HepG2 (cell line): ENCODE data around the gene SPRYD4. TPM values are rescaled to one million over a fixed set of nuclear protein-coding genes. Genes with fewer than 3 reads are reported as not detected.

ENCODE experiments used
- DR1 ChIP-seq: sonication (generic); formaldehyde crosslinking; IDR thresholded peaks from 2 replicates; pipeline ENCODE4 v1.8.0; 2021; ENCODE audit warnings: mild to moderate bottlenecking, missing genetic modification reagents, inconsistent platforms
- KLF15 ChIP-seq: sonication (generic); formaldehyde crosslinking; IDR thresholded peaks from 2 replicates; pipeline ENCODE4 v1.8.1; 2023; ENCODE audit warnings: borderline replicate concordance, mild to moderate bottlenecking, inconsistent platforms, missing genetic modification reagents, mixed read lengths
- MAZ ChIP-seq, 2 experiments: sonication (generic) in 1 of 2; formaldehyde crosslinking in 1 of 2; IDR thresholded peaks; 2 replicates each; pipeline versions ENCODE4 v1.5.0 to v1.6.1; 2012 to 2020; ENCODE audit warnings: low read depth in 2 of 2, mild to moderate bottlenecking in 2 of 2, borderline replicate concordance in 1 of 2, improper control_type of control experiment in 1 of 2, low read length in 1 of 2, missing genetic modification reagents in 1 of 2, moderate library complexity in 1 of 2
- MTF2 ChIP-seq: sonication (generic); formaldehyde crosslinking; IDR thresholded peaks from 2 replicates; pipeline ENCODE4 v1.5.0; 2020; ENCODE audit warnings: missing genetic modification reagents, borderline replicate concordance
- NFATC3 ChIP-seq: sonication (generic); formaldehyde crosslinking; IDR thresholded peaks from 2 replicates; pipeline ENCODE4 v1.5.1; 2020; ENCODE audit warnings: mild to moderate bottlenecking, missing genetic modification reagents
- SMYD3 ChIP-seq: sonication (generic); formaldehyde crosslinking; IDR thresholded peaks from 2 replicates; pipeline ENCODE4 v1.8.1; 2023; ENCODE audit warnings: mild to moderate bottlenecking, missing genetic modification reagents
- SRSF1 ChIP-seq: fragments of 200-400 bp; formaldehyde crosslinking; optimal IDR thresholded peaks from 2 replicates; pipeline ENCODE3; 2017; ENCODE audit warnings: mild to moderate bottlenecking, low read depth, low read length, moderate library complexity
- TAF15 ChIP-seq: fragments of 200-400 bp; formaldehyde crosslinking; IDR thresholded peaks from one replicate; pipeline ENCODE4 v1.6.1; 2018; ENCODE audit warnings: mild to moderate bottlenecking, low read depth, low read length; ENCODE audit not compliant: poor library complexity, severe bottlenecking
- TCF7 ChIP-seq: sonication (generic); IDR thresholded peaks from 2 replicates; pipeline ENCODE4 v1.6.1; 2016; ENCODE audit warnings: antibody characterized with exemption, low read depth
- YEATS2 ChIP-seq: sonication (generic); formaldehyde crosslinking; IDR thresholded peaks from 2 replicates; pipeline ENCODE4 v1.4.0; 2020; ENCODE audit warnings: missing genetic modification reagents, borderline replicate concordance
- polyA plus RNA-seq, 8 experiments: library from polyadenylated mRNA; depleted of rRNA in 3 of 8; stranded (reverse) in 7 of 8; unstranded in 1 of 8; fragments of >200 nt; fragmentation: Illumina TruSeq in 4 of 8; extraction: Trizol in 4 of 8; gene quantifications; 2 replicates each; pipeline versions ENCODE4 v1.2.1 to v1.2.3, GENCODE V29; 2011 to 2016; ENCODE audit warnings: low read depth in 4 of 8, missing spikeins in 1 of 8, mixed read lengths in 1 of 8; ENCODE audit not compliant: insufficient read depth in 1 of 8
- total RNA-seq, 5 experiments: library from RNA; depleted of rRNA; stranded (reverse); fragments of >200 nt; fragmentation: Illumina TruSeq; extraction: Trizol; gene quantifications; 2 replicates each; pipeline ENCODE4 v1.2.3, GENCODE V29; 2016; ENCODE audit warnings: low read depth in 1 of 5
- TF ChIP-seq, protein P1 (sequence below): sonication (generic); formaldehyde crosslinking; IDR thresholded peaks from 2 replicates; pipeline ENCODE4 v1.4.0; 2020; ENCODE audit warnings: mild to moderate bottlenecking, missing genetic modification reagents, borderline replicate concordance
- TF ChIP-seq, protein P2 (sequence below): sonication (generic); formaldehyde crosslinking; conservative IDR thresholded peaks from 2 replicates; pipeline ENCODE4 v1.4.0; 2020; ENCODE audit warnings: missing genetic modification reagents
- TF ChIP-seq, protein P3 (sequence below): sonication (generic); formaldehyde crosslinking; IDR thresholded peaks from 2 replicates; pipeline ENCODE4 v1.8.0; 2022; ENCODE audit warnings: mild to moderate bottlenecking, missing genetic modification reagents; ENCODE audit not compliant: insufficient replicate concordance
- TF ChIP-seq, protein P4 (sequence below), 2 experiments: sonication (generic) in 1 of 2; formaldehyde crosslinking in 1 of 2; IDR thresholded peaks; 2 replicates each; pipeline versions ENCODE4 v1.4.0 to v1.6.1; 2016 to 2020; ENCODE audit warnings: borderline replicate concordance in 1 of 2, low read depth in 1 of 2, mild to moderate bottlenecking in 1 of 2, missing genetic modification reagents in 1 of 2

The SPRYD4 gene
- total and polyA plus RNA-seq, 2 of the 13 experiments (the other 11 are each of a cell fraction or from before 2014, with no cell fraction given) = 3.9 to 4.5 TPM

DNA sequence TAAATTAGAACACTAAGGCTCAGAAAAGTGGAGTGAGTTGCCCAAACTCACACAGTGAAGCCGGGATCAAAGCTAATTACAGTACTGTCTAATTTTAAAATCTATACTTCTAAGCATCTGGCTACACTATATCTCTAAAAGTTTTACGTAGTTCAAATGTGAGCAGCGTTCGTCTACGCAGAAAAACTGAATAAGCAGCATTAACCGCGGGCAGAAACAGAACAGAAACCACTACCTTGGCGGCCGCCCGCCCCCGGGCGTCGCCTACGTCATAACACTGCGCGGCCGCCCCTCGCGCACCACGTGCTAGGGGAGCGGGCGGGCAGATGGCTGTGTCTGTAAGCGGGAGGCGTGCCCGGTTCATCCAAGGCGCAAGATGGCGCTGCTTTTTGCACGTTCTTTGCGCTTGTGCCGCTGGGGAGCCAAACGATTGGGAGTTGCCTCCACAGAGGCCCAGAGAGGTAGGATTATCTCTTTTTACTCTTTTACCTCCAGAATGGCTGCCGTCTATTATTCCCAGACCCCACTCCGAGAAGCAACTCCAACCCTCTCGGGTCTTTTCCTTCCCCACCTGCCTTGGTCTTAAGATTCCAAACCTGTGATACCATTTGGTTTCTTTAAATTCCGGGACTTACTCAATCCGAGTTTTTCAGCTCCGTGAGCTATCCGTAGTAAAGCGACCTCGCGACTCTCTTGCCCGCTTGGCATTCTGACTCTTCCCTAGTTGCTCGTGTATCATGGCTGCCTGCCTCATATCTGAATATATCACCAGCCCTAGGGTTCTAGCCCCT is at the start of gene SPRYD4 (continued):
- TF ChIP-seq, protein P1, sequence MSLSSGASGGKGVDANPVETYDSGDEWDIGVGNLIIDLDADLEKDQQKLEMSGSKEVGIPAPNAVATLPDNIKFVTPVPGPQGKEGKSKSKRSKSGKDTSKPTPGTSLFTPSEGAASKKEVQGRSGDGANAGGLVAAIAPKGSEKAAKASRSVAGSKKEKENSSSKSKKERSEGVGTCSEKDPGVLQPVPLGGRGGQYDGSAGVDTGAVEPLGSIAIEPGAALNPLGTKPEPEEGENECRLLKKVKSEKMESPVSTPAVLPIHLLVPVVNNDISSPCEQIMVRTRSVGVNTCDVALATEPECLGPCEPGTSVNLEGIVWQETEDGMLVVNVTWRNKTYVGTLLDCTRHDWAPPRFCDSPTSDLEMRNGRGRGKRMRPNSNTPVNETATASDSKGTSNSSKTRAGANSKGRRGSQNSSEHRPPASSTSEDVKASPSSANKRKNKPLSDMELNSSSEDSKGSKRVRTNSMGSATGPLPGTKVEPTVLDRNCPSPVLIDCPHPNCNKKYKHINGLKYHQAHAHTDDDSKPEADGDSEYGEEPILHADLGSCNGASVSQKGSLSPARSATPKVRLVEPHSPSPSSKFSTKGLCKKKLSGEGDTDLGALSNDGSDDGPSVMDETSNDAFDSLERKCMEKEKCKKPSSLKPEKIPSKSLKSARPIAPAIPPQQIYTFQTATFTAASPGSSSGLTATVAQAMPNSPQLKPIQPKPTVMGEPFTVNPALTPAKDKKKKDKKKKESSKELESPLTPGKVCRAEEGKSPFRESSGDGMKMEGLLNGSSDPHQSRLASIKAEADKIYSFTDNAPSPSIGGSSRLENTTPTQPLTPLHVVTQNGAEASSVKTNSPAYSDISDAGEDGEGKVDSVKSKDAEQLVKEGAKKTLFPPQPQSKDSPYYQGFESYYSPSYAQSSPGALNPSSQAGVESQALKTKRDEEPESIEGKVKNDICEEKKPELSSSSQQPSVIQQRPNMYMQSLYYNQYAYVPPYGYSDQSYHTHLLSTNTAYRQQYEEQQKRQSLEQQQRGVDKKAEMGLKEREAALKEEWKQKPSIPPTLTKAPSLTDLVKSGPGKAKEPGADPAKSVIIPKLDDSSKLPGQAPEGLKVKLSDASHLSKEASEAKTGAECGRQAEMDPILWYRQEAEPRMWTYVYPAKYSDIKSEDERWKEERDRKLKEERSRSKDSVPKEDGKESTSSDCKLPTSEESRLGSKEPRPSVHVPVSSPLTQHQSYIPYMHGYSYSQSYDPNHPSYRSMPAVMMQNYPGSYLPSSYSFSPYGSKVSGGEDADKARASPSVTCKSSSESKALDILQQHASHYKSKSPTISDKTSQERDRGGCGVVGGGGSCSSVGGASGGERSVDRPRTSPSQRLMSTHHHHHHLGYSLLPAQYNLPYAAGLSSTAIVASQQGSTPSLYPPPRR (CRISPR knock-in tag) = no peak
- TF ChIP-seq YEATS2 (peak; percentile 95), DR1 (CRISPR knock-in tag) (peak; percentile 71; the same call in 1 of the 2 replicates), NFATC3 (CRISPR knock-in tag) (0 out of 2 replicates have a peak, but pooled peaks have one; percentile 73), TAF15 (no peak), SRSF1 (no peak), KLF15 (CRISPR knock-in tag) (no peak; the same call in 1 of the 2 replicates), TCF7 (no peak), MAZ (IDR thresholded peaks at IDR 0.05; ENCODE audit: borderline replicate concordance, low read depth, low read length) (peak; percentile 88), MAZ (CRISPR knock-in tag; IDR thresholded peaks at IDR 0.05; ENCODE audit: low read depth) (peak; percentile 79), SMYD3 (CRISPR knock-in tag) (no peak), MTF2 (CRISPR knock-in tag) (no peak; the same call in 1 of the 2 replicates)
- TF ChIP-seq, protein P2, sequence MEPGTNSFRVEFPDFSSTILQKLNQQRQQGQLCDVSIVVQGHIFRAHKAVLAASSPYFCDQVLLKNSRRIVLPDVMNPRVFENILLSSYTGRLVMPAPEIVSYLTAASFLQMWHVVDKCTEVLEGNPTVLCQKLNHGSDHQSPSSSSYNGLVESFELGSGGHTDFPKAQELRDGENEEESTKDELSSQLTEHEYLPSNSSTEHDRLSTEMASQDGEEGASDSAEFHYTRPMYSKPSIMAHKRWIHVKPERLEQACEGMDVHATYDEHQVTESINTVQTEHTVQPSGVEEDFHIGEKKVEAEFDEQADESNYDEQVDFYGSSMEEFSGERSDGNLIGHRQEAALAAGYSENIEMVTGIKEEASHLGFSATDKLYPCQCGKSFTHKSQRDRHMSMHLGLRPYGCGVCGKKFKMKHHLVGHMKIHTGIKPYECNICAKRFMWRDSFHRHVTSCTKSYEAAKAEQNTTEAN = peak; percentile 87
- TF ChIP-seq, protein P3, sequence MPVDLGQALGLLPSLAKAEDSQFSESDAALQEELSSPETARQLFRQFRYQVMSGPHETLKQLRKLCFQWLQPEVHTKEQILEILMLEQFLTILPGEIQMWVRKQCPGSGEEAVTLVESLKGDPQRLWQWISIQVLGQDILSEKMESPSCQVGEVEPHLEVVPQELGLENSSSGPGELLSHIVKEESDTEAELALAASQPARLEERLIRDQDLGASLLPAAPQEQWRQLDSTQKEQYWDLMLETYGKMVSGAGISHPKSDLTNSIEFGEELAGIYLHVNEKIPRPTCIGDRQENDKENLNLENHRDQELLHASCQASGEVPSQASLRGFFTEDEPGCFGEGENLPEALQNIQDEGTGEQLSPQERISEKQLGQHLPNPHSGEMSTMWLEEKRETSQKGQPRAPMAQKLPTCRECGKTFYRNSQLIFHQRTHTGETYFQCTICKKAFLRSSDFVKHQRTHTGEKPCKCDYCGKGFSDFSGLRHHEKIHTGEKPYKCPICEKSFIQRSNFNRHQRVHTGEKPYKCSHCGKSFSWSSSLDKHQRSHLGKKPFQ = no peak
- TF ChIP-seq, protein P4, sequence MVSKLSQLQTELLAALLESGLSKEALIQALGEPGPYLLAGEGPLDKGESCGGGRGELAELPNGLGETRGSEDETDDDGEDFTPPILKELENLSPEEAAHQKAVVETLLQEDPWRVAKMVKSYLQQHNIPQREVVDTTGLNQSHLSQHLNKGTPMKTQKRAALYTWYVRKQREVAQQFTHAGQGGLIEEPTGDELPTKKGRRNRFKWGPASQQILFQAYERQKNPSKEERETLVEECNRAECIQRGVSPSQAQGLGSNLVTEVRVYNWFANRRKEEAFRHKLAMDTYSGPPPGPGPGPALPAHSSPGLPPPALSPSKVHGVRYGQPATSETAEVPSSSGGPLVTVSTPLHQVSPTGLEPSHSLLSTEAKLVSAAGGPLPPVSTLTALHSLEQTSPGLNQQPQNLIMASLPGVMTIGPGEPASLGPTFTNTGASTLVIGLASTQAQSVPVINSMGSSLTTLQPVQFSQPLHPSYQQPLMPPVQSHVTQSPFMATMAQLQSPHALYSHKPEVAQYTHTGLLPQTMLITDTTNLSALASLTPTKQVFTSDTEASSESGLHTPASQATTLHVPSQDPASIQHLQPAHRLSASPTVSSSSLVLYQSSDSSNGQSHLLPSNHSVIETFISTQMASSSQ (IDR thresholded peaks at IDR 0.05; ENCODE audit: low read depth) = no peak
- TF ChIP-seq, protein P4 (CRISPR knock-in tag; IDR thresholded peaks at IDR 0.05; ENCODE audit: borderline replicate concordance) = peak; percentile 73; the same call in 1 of the 2 replicates
